OCI-LY7 (cell line): ENCODE measurements around the gene CDK14. TPM values are rescaled to one million over a fixed set of nuclear protein-coding genes. Genes with fewer than 3 reads are reported as not detected.
A peak's percentile ranks its signal among the peaks of the same experiment; 100 is the strongest.

Source experiments
- BruUV-seq: library from RNA; stranded (reverse); fragments of 400-500 nt; replicated peaks from 2 replicates; lab custom pipeline; 2021; lab: Mats Ljungman, UMichigan
- CTCF ChIA-PET: fragments of 300-600 bp; sonication (Branson Sonifier 250); formaldehyde crosslinking; loops from one replicate; lab custom pipeline; 2022; ENCODE audit warnings: antibody characterized with exemption; ENCODE audit not compliant: unreplicated experiment; lab: Charles Lee
- POLR2A ChIA-PET: fragments of 300-600 bp; sonication (Branson Sonifier 250); formaldehyde crosslinking; loops from one replicate; lab custom pipeline; 2022; ENCODE audit warnings: antibody characterized with exemption; lab: Charles Lee
- DNase-seq: peaks from one replicate; pipeline ENCODE4 v3.0.0-alpha.2; 2015; ENCODE audit warnings: low spot score
- H2AFZ ChIP-seq: fragments of 200-600 bp; sonication (generic), shearing (Covaris generic); 2 replicates; pipeline ENCODE4 v1.6.1; 2014; ENCODE audit warnings: mild to moderate bottlenecking, antibody characterized with exemption, low read length, moderate library complexity
- H3K27ac ChIP-seq: fragments of 200-600 bp; sonication (generic); 2 replicates; pipeline ENCODE4 v1.5.1; 2014; ENCODE audit warnings: mixed run types, low read depth, mild to moderate bottlenecking, moderate library complexity, low read length, inconsistent platforms; ENCODE audit not compliant: poor library complexity, severe bottlenecking
- H3K36me3 ChIP-seq: fragments of 200-600 bp; sonication (generic); 2 replicates; pipeline ENCODE4 v1.6.1; 2014; ENCODE audit warnings: mild to moderate bottlenecking, antibody characterized with exemption, low read length, moderate library complexity, mixed read lengths; ENCODE audit not compliant: insufficient read depth
- H3K4me1 ChIP-seq: fragments of 200-600 bp; sonication (generic); 2 replicates; pipeline ENCODE4 v1.5.1; 2014; ENCODE audit warnings: mild to moderate bottlenecking, low read length; ENCODE audit not compliant: insufficient read depth, poor library complexity, severe bottlenecking
- H3K4me2 ChIP-seq: fragments of 200-600 bp; sonication (generic); 2 replicates; pipeline ENCODE4 v1.6.1; 2014; ENCODE audit warnings: mild to moderate bottlenecking, low read length
- H3K4me3 ChIP-seq: fragments of 200-600 bp; sonication (generic); 2 replicates; pipeline ENCODE4 v1.5.1; 2014; ENCODE audit warnings: mild to moderate bottlenecking, low read depth, low read length; ENCODE audit not compliant: poor library complexity, severe bottlenecking
- H3K79me2 ChIP-seq: fragments of 200-600 bp; sonication (generic); 2 replicates; pipeline ENCODE4 v1.6.1; 2016; ENCODE audit warnings: low read depth, mild to moderate bottlenecking, low read length, moderate library complexity, mixed read lengths; ENCODE audit not compliant: insufficient read depth
- H3K9me2 ChIP-seq: fragments of 200-600 bp; sonication (generic); 2 replicates; pipeline ENCODE4 v1.6.1; 2016; ENCODE audit warnings: mild to moderate bottlenecking, low read length, mixed read lengths; ENCODE audit not compliant: insufficient read depth
- H3K9me3 ChIP-seq: fragments of 200-600 bp; sonication (generic); 2 replicates; pipeline ENCODE4 v1.6.1; 2014; ENCODE audit warnings: mild to moderate bottlenecking, mixed run types, low read length, mixed read lengths
- H4K20me1 ChIP-seq: fragments of 200-600 bp; sonication (generic); 2 replicates; pipeline ENCODE4 v1.6.1; 2014; ENCODE audit warnings: mild to moderate bottlenecking, antibody characterized with exemption, low read length, moderate library complexity, mixed read lengths; ENCODE audit not compliant: insufficient read depth
- EZH2phosphoT487 ChIP-seq: fragments of 200-600 bp; sonication (generic); IDR thresholded peaks from 2 replicates; pipeline ENCODE4 v1.6.1; 2018; ENCODE audit warnings: low read depth, borderline replicate concordance, mild to moderate bottlenecking, mixed run types, antibody characterized with exemption, low read length, moderate library complexity, mixed read lengths
- intact Hi-C: fragments of 100-400 bp; cut with micrococcal nuclease; formaldehyde crosslinking; loops from one replicate; pipeline ENCODE4 v1.10.0; 2022; ENCODE audit not compliant: unreplicated experiment
- total RNA-seq, 2 experiments: library from RNA; depleted of rRNA in 1 of 2; stranded (reverse); fragments of >200 nt in 1 of 2; shearing (Covaris generic) in 1 of 2; gene quantifications; 2 replicates each; pipeline ENCODE4 v1.2.3, GENCODE V29; 2014 to 2022
- TF ChIP-seq, protein P1 (sequence below): fragments of 200-600 bp; sonication (generic); conservative IDR thresholded peaks from 2 replicates; pipeline ENCODE4 v1.5.1; 2014; ENCODE audit warnings: mild to moderate bottlenecking, antibody characterized with exemption, low read length, moderate library complexity, mixed read lengths

The CDK14 gene
- total RNA-seq, 2 experiments from 2014 or later: 90.7 to 111 TPM

DNA sequence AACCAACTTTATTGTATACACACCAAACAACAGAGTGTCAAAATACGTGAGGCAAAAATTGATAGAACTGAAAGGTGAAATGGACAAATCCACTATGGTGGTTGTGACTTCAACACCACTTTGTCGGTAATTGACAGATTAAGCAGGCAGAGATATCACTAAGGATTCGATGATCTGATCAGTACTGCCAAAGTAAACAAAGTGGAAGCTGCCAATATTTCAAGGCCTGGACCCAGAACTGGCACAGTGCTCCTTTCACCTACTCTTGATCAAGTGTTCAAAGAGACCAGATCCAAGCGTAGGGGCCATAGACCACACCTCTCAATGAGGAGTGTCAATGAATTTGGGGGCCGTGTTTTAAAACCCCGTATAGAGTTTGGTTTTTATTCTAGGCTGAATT, 167.0 kb downstream of the CDK14 start:
- peaks cover 86% of the 10 kb centered on the region; the same call in 1 of the 2 replicates for H3K79me2 ChIP-seq
- H3K9me3 ChIP-seq: no peaks in the 10 kb centered on the region
- peaks cover 69% of the 10 kb centered on the region for H3K4me1 ChIP-seq
- peaks cover 75% of the 10 kb centered on the region for H3K36me3 ChIP-seq
- no peaks in the 10 kb centered on the region; the same call in 1 of the 2 replicates for H4K20me1 ChIP-seq
- no TSS peak for BruUV-seq
- TF ChIP-seq EZH2phosphoT487: no peak
- TF ChIP-seq, protein P1, sequence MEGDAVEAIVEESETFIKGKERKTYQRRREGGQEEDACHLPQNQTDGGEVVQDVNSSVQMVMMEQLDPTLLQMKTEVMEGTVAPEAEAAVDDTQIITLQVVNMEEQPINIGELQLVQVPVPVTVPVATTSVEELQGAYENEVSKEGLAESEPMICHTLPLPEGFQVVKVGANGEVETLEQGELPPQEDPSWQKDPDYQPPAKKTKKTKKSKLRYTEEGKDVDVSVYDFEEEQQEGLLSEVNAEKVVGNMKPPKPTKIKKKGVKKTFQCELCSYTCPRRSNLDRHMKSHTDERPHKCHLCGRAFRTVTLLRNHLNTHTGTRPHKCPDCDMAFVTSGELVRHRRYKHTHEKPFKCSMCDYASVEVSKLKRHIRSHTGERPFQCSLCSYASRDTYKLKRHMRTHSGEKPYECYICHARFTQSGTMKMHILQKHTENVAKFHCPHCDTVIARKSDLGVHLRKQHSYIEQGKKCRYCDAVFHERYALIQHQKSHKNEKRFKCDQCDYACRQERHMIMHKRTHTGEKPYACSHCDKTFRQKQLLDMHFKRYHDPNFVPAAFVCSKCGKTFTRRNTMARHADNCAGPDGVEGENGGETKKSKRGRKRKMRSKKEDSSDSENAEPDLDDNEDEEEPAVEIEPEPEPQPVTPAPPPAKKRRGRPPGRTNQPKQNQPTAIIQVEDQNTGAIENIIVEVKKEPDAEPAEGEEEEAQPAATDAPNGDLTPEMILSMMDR: no peak
- POLR2A ChIA-PET: interaction anchor here (1.0 to 2.1 kb wide), 3 partner anchors 9 to 69 kb away, joined by 3 to 7 read pairs (median 4); no protein-coding TSS in a partner anchor
- H3K4me2 ChIP-seq: no peak overlapping the region
- H2AFZ ChIP-seq: no peak overlapping the region
- CTCF ChIA-PET: no interaction called here
- no peaks in the 10 kb centered on the region for H3K9me2 ChIP-seq
- no peak overlapping the region for H3K4me3 ChIP-seq
- no peak for DNase-seq
- intact Hi-C loops: no loop called here
- no peak overlapping the region for H3K27ac ChIP-seq

DNA sequence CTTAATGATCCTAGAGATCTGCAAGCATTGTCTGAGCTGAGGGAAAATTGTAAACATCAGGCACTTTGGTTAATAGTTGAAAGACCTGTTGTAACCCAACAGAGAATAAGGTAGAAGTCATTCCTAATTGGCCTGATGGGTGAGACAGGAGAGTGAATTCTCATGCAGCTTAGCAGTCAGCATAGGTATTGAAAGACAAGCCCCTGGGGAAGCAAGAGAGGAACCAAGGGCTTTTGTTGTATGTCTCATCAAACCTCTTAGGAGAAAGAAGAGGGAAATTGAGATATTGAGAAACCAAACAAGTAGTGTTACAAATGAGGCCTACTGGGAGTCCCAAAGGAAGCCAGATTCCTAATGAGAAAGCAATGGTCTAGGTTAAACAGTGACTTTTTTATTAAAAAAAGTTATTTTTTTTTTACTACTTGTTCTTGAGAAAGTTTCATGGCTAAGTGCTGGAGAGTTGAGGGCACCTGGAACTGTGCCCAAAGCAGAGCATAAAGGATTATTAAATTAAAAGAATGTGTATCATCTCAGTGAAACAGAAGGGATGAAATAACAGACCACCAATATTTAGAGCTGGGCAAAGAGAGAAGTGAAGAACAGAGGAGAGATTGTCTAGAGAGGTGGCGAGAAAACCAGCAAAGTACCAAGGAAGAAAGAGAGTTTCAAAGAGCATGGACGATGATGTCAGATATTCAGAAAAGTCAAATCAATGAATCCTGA, 168.9 kb downstream of the CDK14 start:
- Histone ChIP-seq H3K36me3 (peaks cover 76% of the 10 kb centered on the region), H3K9me2 (no peaks in the 10 kb centered on the region), H2AFZ (no peak overlapping the region), H3K79me2 (peaks cover 76% of the 10 kb centered on the region; the same call in 1 of the 2 replicates), H3K4me1 (peaks cover 50% of the 10 kb centered on the region), H3K4me2 (peak overlapping the region; percentile 32; the same call in 1 of the 2 replicates), H3K27ac (peak overlapping the region; percentile 13), H3K9me3 (peaks cover 5% of the 10 kb centered on the region; the same call in 1 of the 2 replicates), H3K4me3 (no peak overlapping the region), H4K20me1 (no peaks in the 10 kb centered on the region; the same call in 1 of the 2 replicates)
- no TSS peak for BruUV-seq
- POLR2A ChIA-PET: interaction anchor here (0.7 to 1.5 kb wide), 5 partner anchors 9 to 73 kb away, joined by 3 to 5 read pairs (median 3); no protein-coding TSS in a partner anchor
- CTCF ChIA-PET: interaction anchor here (1.6 kb wide), 1 partner anchor 56 kb away, joined by 3 read pairs; no protein-coding TSS in a partner anchor
- DNase-seq: peak; percentile 37
- intact Hi-C loops: no loop called here
- TF ChIP-seq, protein P1: no peak
- no peak for TF ChIP-seq EZH2phosphoT487
